ENCODE measurements around the gene CDIPT.
"Not testable (repeated sequence)": the region's sequence is repeated elsewhere in the genome, so short reads cannot be mapped to it uniquely, and the experiment has no call there.

CDIPT gene

GRCh38 chr16:29862884-29863668, at the start of gene CDIPT:
TSS of gene CDIPT (minus strand) at chr16:29863226. CDS start at chr16:29862857, 369 bp downstream.
- no peaks in the 10 kb centered on the region for H3K27me3 ChIP-seq (ENCODE audit: insufficient read depth, poor library complexity, severe bottlenecking)
- peak within 1 kb of the TSS; percentile 50 for H3K27ac ChIP-seq (ENCODE audit: poor library complexity, severe bottlenecking)
- H3K4me1 ChIP-seq (ENCODE audit: insufficient read depth, poor library complexity, severe bottlenecking) = no peaks in the 10 kb centered on the region
- peaks cover 6% of the 10 kb centered on the region for H3K36me3 ChIP-seq (ENCODE audit: low read depth)
- peak within 1 kb of the TSS; percentile 77 for H3K4me3 ChIP-seq (ENCODE audit: severe bottlenecking)
- H3K9me3 ChIP-seq (ENCODE audit: severe bottlenecking) = no peaks in the 10 kb centered on the region
- peak; percentile 86 for TF ChIP-seq CTCF (IDR thresholded peaks at IDR 0.05; ENCODE audit: poor library complexity, severe bottlenecking)
- peak; percentile 97 for ATAC-seq (ENCODE audit: low read depth)
- peak; percentile 94 for DNase-seq (ENCODE audit: low spot score)

DNA sequence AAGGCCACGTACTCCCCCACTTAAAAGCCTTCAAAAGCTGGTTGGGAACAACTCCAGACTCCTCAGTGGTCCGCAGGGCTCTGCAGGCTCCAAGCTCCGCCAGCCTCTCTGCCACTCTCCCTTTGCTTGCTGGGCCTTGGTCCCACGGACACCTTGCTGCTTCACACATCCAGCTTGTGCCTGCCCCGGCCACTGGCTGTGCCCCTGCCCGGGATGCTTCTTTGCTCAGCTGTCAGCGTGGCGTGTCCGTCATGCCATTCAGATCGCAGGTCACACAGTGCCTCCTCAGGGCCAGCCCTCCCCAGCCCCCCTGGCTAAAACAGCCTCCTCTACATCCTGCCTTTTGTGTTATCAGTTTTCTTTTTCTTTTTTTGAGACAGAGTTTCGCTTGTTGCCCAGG, 49.1 kb upstream of the CDIPT start:
- Histone ChIP-seq H3K4me1 (ENCODE audit: insufficient read depth, poor library complexity, severe bottlenecking) (no peaks in the 10 kb centered on the region), H3K9me3 (ENCODE audit: severe bottlenecking) (no peaks in the 10 kb centered on the region), H3K36me3 (ENCODE audit: low read depth) (peaks cover under 1% of the 10 kb centered on the region; the same call in 1 of the 2 replicates), H3K27me3 (ENCODE audit: insufficient read depth, poor library complexity, severe bottlenecking) (no peaks in the 10 kb centered on the region), H3K27ac (ENCODE audit: poor library complexity, severe bottlenecking) (no peak overlapping the region), H3K4me3 (ENCODE audit: severe bottlenecking) (no peak overlapping the region)
- ATAC-seq (ENCODE audit: low read depth) (peak; percentile 10; the same call in 1 of the 3 replicates), DNase-seq (ENCODE audit: low spot score) (no peak)
- no peak for TF ChIP-seq CTCF (IDR thresholded peaks at IDR 0.05; ENCODE audit: poor library complexity, severe bottlenecking)

DNA sequence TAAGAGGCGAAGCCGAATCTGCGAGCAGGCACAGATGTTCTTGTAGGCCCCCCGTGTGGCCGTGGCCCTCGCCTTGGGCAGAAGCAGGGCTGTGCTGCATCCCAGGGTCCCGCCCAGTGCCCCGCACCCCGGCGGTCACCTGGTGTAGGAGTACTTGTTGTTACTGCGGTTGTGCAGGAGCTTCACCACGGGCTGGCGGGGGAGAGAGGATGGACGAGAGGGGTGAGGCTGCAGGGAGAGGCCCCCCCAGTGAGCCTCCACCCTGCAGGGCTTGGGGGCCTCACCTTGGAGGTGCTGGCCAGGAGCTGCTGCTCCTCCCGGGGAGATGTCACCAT, 48.6 kb upstream of the CDIPT start:
- no peak for DNase-seq (ENCODE audit: low spot score)
- Histone ChIP-seq H3K4me3 (ENCODE audit: severe bottlenecking) (no peak overlapping the region), H3K27me3 (ENCODE audit: insufficient read depth, poor library complexity, severe bottlenecking) (no peaks in the 10 kb centered on the region), H3K4me1 (ENCODE audit: insufficient read depth, poor library complexity, severe bottlenecking) (no peaks in the 10 kb centered on the region), H3K9me3 (ENCODE audit: severe bottlenecking) (no peaks in the 10 kb centered on the region), H3K36me3 (ENCODE audit: low read depth) (no peaks in the 10 kb centered on the region; the same call in 1 of the 2 replicates), H3K27ac (ENCODE audit: poor library complexity, severe bottlenecking) (no peak overlapping the region)
- no peak for TF ChIP-seq CTCF (IDR thresholded peaks at IDR 0.05; ENCODE audit: poor library complexity, severe bottlenecking)
- no peak; the same call in 2 of the 3 replicates for ATAC-seq (ENCODE audit: low read depth)

- Histone ChIP-seq H3K4me3 (ENCODE audit: severe bottlenecking) (no peak overlapping the region), H3K36me3 (ENCODE audit: low read depth) (no peaks in the 10 kb centered on the region), H3K27ac (ENCODE audit: poor library complexity, severe bottlenecking) (no peak overlapping the region), H3K9me3 (ENCODE audit: severe bottlenecking) (no peaks in the 10 kb centered on the region), H3K27me3 (ENCODE audit: insufficient read depth, poor library complexity, severe bottlenecking) (no peaks in the 10 kb centered on the region), H3K4me1 (ENCODE audit: insufficient read depth, poor library complexity, severe bottlenecking) (no peaks in the 10 kb centered on the region)
- DNase-seq (ENCODE audit: low spot score) (no peak), ATAC-seq (ENCODE audit: low read depth) (0 out of 3 replicates have a peak, but pooled peaks have one; percentile 6)
- no peak for TF ChIP-seq CTCF (IDR thresholded peaks at IDR 0.05; ENCODE audit: poor library complexity, severe bottlenecking)
Measured at GRCh38 chr16:29910819-29911675, 48.0 kb upstream of the CDIPT start.

GRCh38 chr16:29909851-29910250, 46.8 kb upstream of the CDIPT start:
- not testable (repeated sequence) for H3K9me3 ChIP-seq (ENCODE audit: severe bottlenecking); H3K4me1 ChIP-seq (ENCODE audit: insufficient read depth, poor library complexity, severe bottlenecking); H3K4me3 ChIP-seq (ENCODE audit: severe bottlenecking); H3K27me3 ChIP-seq (ENCODE audit: insufficient read depth, poor library complexity, severe bottlenecking); DNase-seq (ENCODE audit: low spot score); ATAC-seq (ENCODE audit: low read depth); H3K27ac ChIP-seq (ENCODE audit: poor library complexity, severe bottlenecking); H3K36me3 ChIP-seq (ENCODE audit: low read depth)
